ENCODE data around the gene LAMC1. TPM values are rescaled to one million over a fixed set of nuclear protein-coding genes. Genes with fewer than 3 reads are reported as not detected.

Gene LAMC1
- total RNA-seq, 2 donors from 2014 or later, result 273 to 362 TPM

- no peak overlapping the region for H3K4me3 ChIP-seq
- TF ChIP-seq CTCF (IDR thresholded peaks at IDR 0.05), result no peak
- H3K4me1 ChIP-seq (ENCODE audit: control insufficient read depth in 1 of 2, low read depth in 2 of 2), result no peaks in the 10 kb centered on the region
- peaks cover 69% of the 10 kb centered on the region for H3K36me3 ChIP-seq
- H3K27ac ChIP-seq, result no peak overlapping the region
- H3K27me3 ChIP-seq (replicated peaks; ENCODE audit: insufficient read depth), result no peaks in the 10 kb centered on the region
- ATAC-seq (ENCODE audit: insufficient number of reproducible peaks, low FRiP score, low read depth) (no peak), DNase-seq (ENCODE audit: low spot score) (no peak)
- H3K9me3 ChIP-seq, result no peaks in the 10 kb centered on the region
These were observed 103.3 kb downstream of the LAMC1 start for GRCh38 chr1:183126528-183126927.

GRCh38 chr1:183129921-183130690 is 106.9 kb downstream of the LAMC1 start:
- no peak for DNase-seq (ENCODE audit: low spot score)
- Histone ChIP-seq H3K27ac (no peak overlapping the region), H3K36me3 (peaks cover 64% of the 10 kb centered on the region), H3K9me3 (no peaks in the 10 kb centered on the region), H3K4me1 (ENCODE audit: control insufficient read depth in 1 of 2, low read depth in 2 of 2) (no peaks in the 10 kb centered on the region), H3K27me3 (replicated peaks; ENCODE audit: insufficient read depth) (no peaks in the 10 kb centered on the region), H3K4me3 (no peak overlapping the region)
- TF ChIP-seq CTCF (IDR thresholded peaks at IDR 0.05), result no peak
- no peak for ATAC-seq (ENCODE audit: insufficient number of reproducible peaks, low FRiP score, low read depth)

- no peak for DNase-seq (ENCODE audit: low spot score)
- Histone ChIP-seq H3K9me3 (no peaks in the 10 kb centered on the region), H3K27ac (no peak overlapping the region), H3K4me1 (ENCODE audit: control insufficient read depth in 1 of 2, low read depth in 2 of 2) (no peaks in the 10 kb centered on the region), H3K4me3 (no peak overlapping the region), H3K36me3 (peaks cover 57% of the 10 kb centered on the region), H3K27me3 (replicated peaks; ENCODE audit: insufficient read depth) (no peaks in the 10 kb centered on the region)
- no peak for ATAC-seq (ENCODE audit: insufficient number of reproducible peaks, low FRiP score, low read depth)
- TF ChIP-seq CTCF (IDR thresholded peaks at IDR 0.05), result no peak
These were observed 107.9 kb downstream of the LAMC1 start for GRCh38 chr1:183131166-183131565.

GRCh38 chr1:183135336-183135735 is 112.1 kb downstream of the LAMC1 start:
- no peak overlapping the region for H3K4me3 ChIP-seq
- TF ChIP-seq CTCF (IDR thresholded peaks at IDR 0.05), result no peak
- H3K36me3 ChIP-seq, result peaks cover 54% of the 10 kb centered on the region
- DNase-seq (ENCODE audit: low spot score) (no peak), ATAC-seq (ENCODE audit: insufficient number of reproducible peaks, low FRiP score, low read depth) (no peak)
- no peak overlapping the region for H3K27ac ChIP-seq
- H3K4me1 ChIP-seq (ENCODE audit: control insufficient read depth in 1 of 2, low read depth in 2 of 2), result peaks cover 9 to 10% of the 10 kb centered on the region in 2 donors
- H3K27me3 ChIP-seq (replicated peaks; ENCODE audit: insufficient read depth), result no peaks in the 10 kb centered on the region
- H3K9me3 ChIP-seq, result no peaks in the 10 kb centered on the region

GRCh38 chr1:183137782-183138181 is 114.6 kb downstream of the LAMC1 start:
- H3K9me3 ChIP-seq, result no peaks in the 10 kb centered on the region
- no peak for ATAC-seq (ENCODE audit: insufficient number of reproducible peaks, low FRiP score, low read depth)
- TF ChIP-seq CTCF (IDR thresholded peaks at IDR 0.05), result no peak
- H3K27me3 ChIP-seq (replicated peaks; ENCODE audit: insufficient read depth), result no peaks in the 10 kb centered on the region
- H3K4me3 ChIP-seq, result no peak overlapping the region
- DNase-seq (ENCODE audit: low spot score), result no peak
- no peak overlapping the region for H3K27ac ChIP-seq
- peaks cover 9 to 10% of the 10 kb centered on the region in 2 donors for H3K4me1 ChIP-seq (ENCODE audit: control insufficient read depth in 1 of 2, low read depth in 2 of 2)
- peaks cover 56% of the 10 kb centered on the region for H3K36me3 ChIP-seq
